LoVo (cell line): ENCODE data around the gene PARVG.

ENCODE experiments used
- DNase-seq: peaks from one replicate; pipeline ENCODE4 v3.0.0-alpha.2; 2016; ENCODE audit warnings: low spot score

Gene PARVG

GRCh38 chr22:44242946-44243724 lies 62.4 kb downstream of the PARVG start:
- no peak for DNase-seq

- no peak for DNase-seq
These were observed 63.0 kb downstream of the PARVG start for GRCh38 chr22:44243761-44244160.

- no peak for DNase-seq
These were observed 63.6 kb downstream of the PARVG start for GRCh38 chr22:44244265-44244822.

- DNase-seq: no peak
These were observed 64.7 kb downstream of the PARVG start for GRCh38 chr22:44245438-44245837.

GRCh38 chr22:44245867-44246266 lies 65.1 kb downstream of the PARVG start:
- no peak for DNase-seq

- DNase-seq: no peak
These were observed 66.0 kb downstream of the PARVG start for GRCh38 chr22:44246615-44247326.

- no peak for DNase-seq
These were observed 66.6 kb downstream of the PARVG start for GRCh38 chr22:44247346-44247745.

- no peak for DNase-seq
These were observed 67.5 kb downstream of the PARVG start for GRCh38 chr22:44247923-44248892.

- DNase-seq: no peak
These were observed 68.2 kb downstream of the PARVG start for GRCh38 chr22:44248926-44249325.

GRCh38 chr22:44249376-44250147 lies 68.8 kb downstream of the PARVG start:
- no peak for DNase-seq

- no peak for DNase-seq
These were observed 74.1 kb downstream of the PARVG start for GRCh38 chr22:44254811-44255210.

- DNase-seq: no peak
These were observed 75.4 kb downstream of the PARVG start for GRCh38 chr22:44256085-44256484.

GRCh38 chr22:44256556-44257485 lies 76.1 kb downstream of the PARVG start:
- no peak for DNase-seq
